PC-3 (cell line): ENCODE results near the gene ANKZF1. TPM values are rescaled to one million over a fixed set of nuclear protein-coding genes. Genes with fewer than 3 reads are reported as not detected.

Source experiments
- ATAC-seq: fragments of 200-7000 bp; cut with Tn5 transposase; 2 replicates; pipeline ENCODE4 v1.9.1; 2020; ENCODE audit warnings: mild to moderate bottlenecking, moderate library complexity
- BruUV-seq: library from RNA; stranded (reverse); fragments of 400-500 nt; replicated peaks from 2 replicates; lab custom pipeline; 2021; lab: Mats Ljungman, UMichigan
- CTCF ChIA-PET: fragments of 300-600 bp; sonication (Branson Sonifier 250); formaldehyde crosslinking; loops from one replicate; lab custom pipeline; 2022; ENCODE audit warnings: antibody characterized with exemption; lab: Charles Lee
- POLR2A ChIA-PET: fragments of 300-600 bp; sonication (Branson Sonifier 250); formaldehyde crosslinking; loops from one replicate; lab custom pipeline; 2022; ENCODE audit warnings: antibody characterized with exemption; ENCODE audit not compliant: unreplicated experiment; lab: Charles Lee
- DNase-seq: peaks from one replicate; pipeline ENCODE4 v3.0.0-alpha.2; 2015
- H2AFZ ChIP-seq: fragments of 300-600 bp; sonication (generic); 2 replicates; pipeline ENCODE4 v1.6.0; 2016; ENCODE audit warnings: antibody characterized with exemption, low read length
- H3F3A ChIP-seq: fragments of 300-600 bp; sonication (generic); one replicate; pipeline ENCODE4 v1.6.0; 2017; ENCODE audit warnings: antibody characterized with exemption, low read length, control low read depth, mild to moderate bottlenecking; ENCODE audit not compliant: unreplicated experiment
- H3K27ac ChIP-seq: fragments of 300-600 bp; sonication (generic); 2 replicates; pipeline ENCODE4 v1.5.1; 2016; ENCODE audit warnings: mild to moderate bottlenecking, low read length
- H3K27me3 ChIP-seq: fragments of 300-600 bp; sonication (generic); 2 replicates; pipeline ENCODE4 v1.6.1; 2016; ENCODE audit warnings: low read length, mixed read lengths
- H3K36me3 ChIP-seq: fragments of 300-600 bp; sonication (generic); 2 replicates; pipeline ENCODE4 v1.6.1; 2016; ENCODE audit warnings: low read depth, mixed run types, low read length, mixed read lengths
- H3K4me1 ChIP-seq: fragments of 300-600 bp; sonication (generic); 2 replicates; pipeline ENCODE4 v1.5.1; 2016; ENCODE audit warnings: low read length; ENCODE audit not compliant: insufficient read depth
- H3K4me2 ChIP-seq: fragments of 300-600 bp; sonication (generic); 2 replicates; pipeline ENCODE4 v1.6.0; 2016; ENCODE audit warnings: low read length
- H3K4me3 ChIP-seq: fragments of 300-600 bp; sonication (generic); 2 replicates; pipeline ENCODE4 v1.5.1; 2016; ENCODE audit warnings: mild to moderate bottlenecking, low read length, mixed read lengths
- H3K79me2 ChIP-seq: fragments of 300-600 bp; sonication (generic); 2 replicates; pipeline ENCODE4 v1.6.1; 2017; ENCODE audit warnings: low read length, mixed read lengths
- H3K9ac ChIP-seq: fragments of 300-600 bp; sonication (generic); 2 replicates; pipeline ENCODE4 v1.6.0; 2016; ENCODE audit warnings: mild to moderate bottlenecking, low read length
- H3K9me2 ChIP-seq: fragments of 300-600 bp; sonication (generic); replicated peaks from 2 replicates; pipeline ENCODE4 v1.6.1; 2016; ENCODE audit warnings: mixed run types, low read length, mixed read lengths
- H3K9me3 ChIP-seq: fragments of 300-600 bp; sonication (generic); 2 replicates; pipeline ENCODE4 v1.6.1; 2016; ENCODE audit warnings: low read length, mixed read lengths
- H4K20me1 ChIP-seq: fragments of 300-600 bp; sonication (generic); 2 replicates; pipeline ENCODE4 v1.6.1; 2016; ENCODE audit warnings: low read length, mixed read lengths
- CTCF ChIP-seq: fragments of 300-600 bp; sonication (generic); conservative IDR thresholded peaks from 2 replicates; pipeline ENCODE4 v1.5.1; 2017; ENCODE audit warnings: antibody characterized with exemption, low read depth, mild to moderate bottlenecking, low read length
- EZH2 ChIP-seq: fragments of 300-600 bp; sonication (generic); IDR thresholded peaks from one replicate; pipeline ENCODE4 v1.6.1; 2017; ENCODE audit warnings: antibody characterized with exemption, mild to moderate bottlenecking, low read length; ENCODE audit not compliant: unreplicated experiment
- EZH2phosphoT487 ChIP-seq: fragments of 300-600 bp; sonication (generic); IDR thresholded peaks from 2 replicates; pipeline ENCODE4 v1.6.1; 2018; ENCODE audit warnings: mild to moderate bottlenecking, antibody characterized with exemption, low read length, borderline replicate concordance
- intact Hi-C: fragments of 100-400 bp; cut with micrococcal nuclease; formaldehyde crosslinking; loops from 2 replicates; pipeline ENCODE4 v1.9.0; 2023
- total RNA-seq: library from RNA; depleted of rRNA; stranded (reverse); fragments of >200 nt; gene quantifications from 2 replicates; pipeline ENCODE4 v1.2.3, GENCODE V29; 2014

ANKZF1 gene
- total RNA-seq, 1 experiment from 2014 or later = 67.9 TPM

- no peak overlapping the region for H3K4me2 ChIP-seq
- H3K79me2 ChIP-seq = peaks cover 5% of the 10 kb centered on the region; the same call in 1 of the 2 replicates
- no peaks in the 10 kb centered on the region for H3K9me2 ChIP-seq
- H3K27me3 ChIP-seq = no peaks in the 10 kb centered on the region
- no peaks in the 10 kb centered on the region for H3F3A ChIP-seq
- H3K9ac ChIP-seq = no peak overlapping the region
- peaks cover 20% of the 10 kb centered on the region for H3K4me1 ChIP-seq
- H2AFZ ChIP-seq = no peak overlapping the region
- H3K27ac ChIP-seq = no peak overlapping the region
- TF ChIP-seq EZH2 (no peak), CTCF (no peak), EZH2phosphoT487 (no peak)
- H3K9me3 ChIP-seq = no peaks in the 10 kb centered on the region
- ChIA-PET CTCF (no interaction called here), POLR2A (no interaction called here)
- BruUV-seq = no TSS peak
- intact Hi-C loops = no loop called here
- DNase-seq = no peak
- H4K20me1 ChIP-seq = no peaks in the 10 kb centered on the region
- no peak overlapping the region for H3K4me3 ChIP-seq
- ATAC-seq = no peak
- H3K36me3 ChIP-seq = peaks cover 4% of the 10 kb centered on the region
Measured at GRCh38 chr2:219209236-219210195, 20.1 kb upstream of the ANKZF1 start.

GRCh38 chr2:219210196-219210885, 19.3 kb upstream of the ANKZF1 start:
- Histone ChIP-seq H3K4me1 (peaks cover 20% of the 10 kb centered on the region), H2AFZ (no peak overlapping the region), H3K27me3 (no peaks in the 10 kb centered on the region), H3K79me2 (peaks cover 5% of the 10 kb centered on the region; the same call in 1 of the 2 replicates), H3K4me3 (no peak overlapping the region), H3K9me3 (no peaks in the 10 kb centered on the region), H3K36me3 (peaks cover 4% of the 10 kb centered on the region), H3K4me2 (no peak overlapping the region), H3F3A (no peaks in the 10 kb centered on the region), H3K9me2 (no peaks in the 10 kb centered on the region), H3K27ac (no peak overlapping the region), H4K20me1 (no peaks in the 10 kb centered on the region), H3K9ac (no peak overlapping the region)
- ChIA-PET POLR2A (no interaction called here), CTCF (no interaction called here)
- peak; percentile 1 for DNase-seq
- no peak for ATAC-seq
- intact Hi-C loops = no loop called here
- no peak for TF ChIP-seq EZH2
- TF ChIP-seq EZH2phosphoT487 = no peak
- TF ChIP-seq CTCF = no peak
- no TSS peak for BruUV-seq
